DND-41 (cell line): ENCODE data around the gene PRRC2A.

ENCODE experiments used
- ATAC-seq: fragments of 200-7000 bp; cut with Tn5 transposase; 3 replicates; pipeline ENCODE4 v1.9.1; 2021; ENCODE audit warnings: low read depth; ENCODE audit not compliant: insufficient read depth
- DNase-seq: peaks from one replicate; pipeline ENCODE4 v3.0.0-alpha.2; 2020
- H2AFZ ChIP-seq: 2 replicates; pipeline ENCODE4 v1.6.0; 2012; ENCODE audit warnings: low read depth, low read length
- H3K27ac ChIP-seq: 2 replicates; pipeline ENCODE4 v1.5.1; 2012; ENCODE audit warnings: low read length, inconsistent platforms
- H3K27me3 ChIP-seq: fragments of 200-600 bp; sonication (generic); 2 replicates; pipeline ENCODE4 v1.6.0; 2012; ENCODE audit warnings: low read length, mild to moderate bottlenecking, inconsistent platforms; ENCODE audit not compliant: insufficient read depth, poor library complexity
- H3K36me3 ChIP-seq: 2 replicates; pipeline ENCODE4 v1.5.1; 2012; ENCODE audit warnings: low read length, inconsistent platforms; ENCODE audit not compliant: insufficient read depth
- H3K4me1 ChIP-seq: 2 replicates; pipeline ENCODE4 v1.5.1; 2012; ENCODE audit warnings: mild to moderate bottlenecking, low read length; ENCODE audit not compliant: insufficient read depth
- H3K4me2 ChIP-seq: 2 replicates; pipeline ENCODE4 v1.6.0; 2012; ENCODE audit warnings: mild to moderate bottlenecking, moderate library complexity, low read length, inconsistent platforms; ENCODE audit not compliant: insufficient read depth
- H3K4me3 ChIP-seq, 2 experiments: fragments of 200-600 bp in 1 of 2; shearing (Covaris generic) in 1 of 2; 2 replicates each; pipeline ENCODE4 v1.5.1; 2012 to 2016; ENCODE audit warnings: inconsistent platforms in 2 of 2, low read length in 2 of 2, mild to moderate bottlenecking in 2 of 2, low read depth in 1 of 2, moderate library complexity in 1 of 2
- H3K79me2 ChIP-seq: 2 replicates; pipeline ENCODE4 v1.6.0; 2012; ENCODE audit warnings: low read length, inconsistent platforms; ENCODE audit not compliant: insufficient read depth
- H3K9ac ChIP-seq: 2 replicates; pipeline ENCODE4 v1.6.0; 2012; ENCODE audit warnings: low read depth, mild to moderate bottlenecking, inconsistent platforms, low read length, moderate library complexity
- H3K9me3 ChIP-seq: 2 replicates; pipeline ENCODE4 v1.5.1; 2012; ENCODE audit warnings: low read length, moderate library complexity, mild to moderate bottlenecking, inconsistent platforms; ENCODE audit not compliant: insufficient read depth, severe bottlenecking
- H4K20me1 ChIP-seq: 2 replicates; pipeline ENCODE4 v1.6.0; 2012; ENCODE audit warnings: low read length; ENCODE audit not compliant: insufficient read depth
- CTCF ChIP-seq: IDR thresholded peaks from 2 replicates; pipeline ENCODE4 v1.5.1; 2012; ENCODE audit warnings: borderline replicate concordance, low read length, moderate library complexity, mild to moderate bottlenecking; ENCODE audit not compliant: poor library complexity, severe bottlenecking; ENCODE audit errors: extremely low read depth
- EZH2 ChIP-seq: IDR thresholded peaks from 3 replicates; pipeline ENCODE4 v1.6.1; 2012; ENCODE audit warnings: borderline replicate concordance, low read depth, mild to moderate bottlenecking, moderate library complexity, low read length, inconsistent platforms; ENCODE audit not compliant: severe bottlenecking

Gene PRRC2A

GRCh38 chr6:31669676-31670075, 49.2 kb downstream of the PRRC2A start, which contains the start of gene LY6G5B:
TSS of gene LY6G5B (plus strand) at chr6:31669976. CDS start at chr6:31670951, 975 bp downstream.
- Histone ChIP-seq H3K27ac (no peak within 1 kb of the TSS), H4K20me1 (peaks cover 20% of the 10 kb centered on the region; the same call in 1 of the 2 replicates), H3K36me3 (peaks cover 65% of the 10 kb centered on the region), H3K27me3 (no peaks in the 10 kb centered on the region), H3K9ac (no peak within 1 kb of the TSS), H3K79me2 (peaks cover 47% of the 10 kb centered on the region), H2AFZ (no peak within 1 kb of the TSS), H3K4me3 (no peak within 1 kb of the TSS), H3K4me1 (peaks cover 27% of the 10 kb centered on the region), H3K9me3 (no peaks in the 10 kb centered on the region), H3K4me2 (0 out of 2 replicates have a peak within 1 kb of the TSS, but pooled peaks have one; percentile 0)
- ATAC-seq (no peak), DNase-seq (no peak)
- TF ChIP-seq EZH2: no peak
- TF ChIP-seq CTCF: no peak

- H3K4me2 ChIP-seq: no peak overlapping the region
- no peaks in the 10 kb centered on the region for H3K9me3 ChIP-seq
- no peak overlapping the region for H3K27ac ChIP-seq
- H2AFZ ChIP-seq: no peak overlapping the region
- H3K27me3 ChIP-seq: no peaks in the 10 kb centered on the region
- H3K9ac ChIP-seq: no peak overlapping the region
- no peak for DNase-seq
- ATAC-seq: no peak
- peaks cover 17% of the 10 kb centered on the region for H3K36me3 ChIP-seq
- H3K79me2 ChIP-seq: no peaks in the 10 kb centered on the region
- H3K4me1 ChIP-seq: no peaks in the 10 kb centered on the region
- H4K20me1 ChIP-seq: no peaks in the 10 kb centered on the region
- H3K4me3 ChIP-seq: no peak overlapping the region
- TF ChIP-seq CTCF (no peak), EZH2 (no peak)
These were observed 55.9 kb downstream of the PRRC2A start for GRCh38 chr6:31676322-31676903.

GRCh38 chr6:31676904-31677303, 56.4 kb downstream of the PRRC2A start:
- Histone ChIP-seq H2AFZ (no peak overlapping the region), H3K36me3 (peaks cover 12% of the 10 kb centered on the region), H3K27me3 (no peaks in the 10 kb centered on the region), H3K79me2 (no peaks in the 10 kb centered on the region), H4K20me1 (no peaks in the 10 kb centered on the region), H3K4me2 (no peak overlapping the region), H3K4me3 (no peak overlapping the region), H3K9me3 (no peaks in the 10 kb centered on the region), H3K9ac (no peak overlapping the region), H3K4me1 (no peaks in the 10 kb centered on the region), H3K27ac (no peak overlapping the region)
- DNase-seq (no peak), ATAC-seq (no peak)
- TF ChIP-seq EZH2 (no peak), CTCF (no peak)

- H3K4me2 ChIP-seq: no peak overlapping the region
These were observed 57.4 kb downstream of the PRRC2A start for GRCh38 chr6:31677955-31678354.

More at GRCh38 chr6:31677955-31678354, 57.4 kb downstream of the PRRC2A start:
- Histone ChIP-seq H3K4me1 (no peaks in the 10 kb centered on the region), H3K27ac (no peak overlapping the region), H3K27me3 (no peaks in the 10 kb centered on the region), H4K20me1 (no peaks in the 10 kb centered on the region), H3K79me2 (no peaks in the 10 kb centered on the region), H3K4me3 (no peak overlapping the region), H3K9me3 (no peaks in the 10 kb centered on the region), H2AFZ (no peak overlapping the region), H3K9ac (no peak overlapping the region), H3K36me3 (peaks cover 5% of the 10 kb centered on the region; the same call in 1 of the 2 replicates)
- TF ChIP-seq CTCF (no peak), EZH2 (no peak)
- no peak for ATAC-seq
- DNase-seq: no peak
